ENCODE measurements around the gene TNNI3K. TPM values are rescaled to one million over a fixed set of nuclear protein-coding genes. Genes with fewer than 3 reads are reported as not detected.

TNNI3K gene
- total RNA-seq, 1 experiment from 2014 or later = not detected

DNA sequence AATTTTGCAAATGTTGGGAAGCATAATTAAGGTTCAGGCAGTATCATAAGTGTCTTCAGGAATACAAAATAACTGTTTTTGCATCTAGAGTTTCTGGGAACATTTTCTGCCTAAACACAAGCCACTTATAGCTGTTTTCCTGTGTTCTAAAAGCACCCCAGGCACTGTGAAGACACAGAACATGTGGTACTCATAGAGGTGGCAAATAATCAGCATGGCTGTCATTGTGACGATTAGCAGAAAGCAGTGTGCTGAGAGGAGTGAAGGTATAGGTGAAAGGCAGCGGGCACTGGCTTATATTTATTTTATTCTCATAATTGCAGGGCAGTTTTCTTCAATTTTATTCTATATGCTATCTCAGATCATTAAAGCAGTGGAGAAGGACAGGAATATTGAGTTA is 157.7 kb downstream of the TNNI3K start:
- H3K9me3 Mint-ChIP-seq = peaks cover 0 to 2% of the 10 kb centered on the region in 2 experiments; a peak in 1 of 5 replicates
- no peak for TF ChIP-seq CTCF (conservative IDR thresholded peaks at IDR 0.05)
- no peaks in the 10 kb centered on the region for H3K79me1 ChIP-seq (ENCODE audit: insufficient read depth, low read depth, low read length, poor library complexity, severe bottlenecking)
- no peak overlapping the region for H2BK20ac ChIP-seq (ENCODE audit: low read depth, low read length, poor library complexity, severe bottlenecking)
- H3K79me2 ChIP-seq (ENCODE audit: insufficient read depth, low read length) = no peaks in the 10 kb centered on the region
- no peak overlapping the region for H2BK12ac ChIP-seq (ENCODE audit: insufficient read length, low read depth, low read length)
- peaks cover 13 to 28% of the 10 kb centered on the region in 2 experiments for H3K4me1 Mint-ChIP-seq
- H4K20me1 ChIP-seq (ENCODE audit: control insufficient read depth, insufficient read depth, insufficient read length) = no peaks in the 10 kb centered on the region
- H3K56ac ChIP-seq (ENCODE audit: insufficient read length, low read depth, low read length) = no peak overlapping the region
- H2BK15ac ChIP-seq (ENCODE audit: low read depth, low read length) = no peak overlapping the region
- no peak overlapping the region for H3K9ac ChIP-seq (ENCODE audit: extremely low read depth, insufficient read length, low read length)
- H2AFZ ChIP-seq (ENCODE audit: low read length) = no peak overlapping the region
- H2AK5ac ChIP-seq (ENCODE audit: insufficient read length, low read length) = no peak overlapping the region
- no peak for DNase-seq
- H3K27me3 ChIP-seq (ENCODE audit: insufficient read depth, low read length) = no peaks in the 10 kb centered on the region
- no peaks in the 10 kb centered on the region; the same call in 1 of the 2 replicates for H3K4me1 ChIP-seq (ENCODE audit: insufficient read depth, low read length)
- no peak overlapping the region for H3K27ac Mint-ChIP-seq
- H3K18ac ChIP-seq (ENCODE audit: insufficient read length, low read depth, low read length) = no peak overlapping the region
- no peak overlapping the region for H3K14ac ChIP-seq (ENCODE audit: insufficient read depth, low read length)
- no peaks in the 10 kb centered on the region for H3K27me3 Mint-ChIP-seq (ENCODE audit: low read depth)
- no peak overlapping the region for H4K91ac ChIP-seq (ENCODE audit: insufficient read length, low read depth, low read length)
- H2BK5ac ChIP-seq (ENCODE audit: insufficient read length, low read length) = no peak overlapping the region
- H3K23ac ChIP-seq (ENCODE audit: insufficient read length, low read depth, low read length) = no peak overlapping the region
- no CpG with 5 or more reads among the region's 2 CpGs for WGBS (ENCODE audit: extremely low coverage, insufficient read length, low lambda C conversion rate)
- H3K4ac ChIP-seq (ENCODE audit: low read depth, low read length) = no peak overlapping the region
- no peak overlapping the region for H4K5ac ChIP-seq (ENCODE audit: insufficient read length, low read depth, low read length)
- H4K8ac ChIP-seq (replicated peaks; ENCODE audit: insufficient read length, low read depth, low read length) = no peak overlapping the region
- no peak overlapping the region for H2BK120ac ChIP-seq (ENCODE audit: low read depth, low read length, poor library complexity, severe bottlenecking)
- no peaks in the 10 kb centered on the region for H3K9me3 ChIP-seq (ENCODE audit: control insufficient read depth, low read depth, low read length)
- no peak overlapping the region for H3K4me3 Mint-ChIP-seq
- no peaks in the 10 kb centered on the region for H3K36me3 Mint-ChIP-seq (ENCODE audit: insufficient read depth in 1 of 3, low read depth in 3 of 3)
- H3K4me2 ChIP-seq (ENCODE audit: insufficient read depth, insufficient read length, low read length) = no peak overlapping the region
- H3T11ph ChIP-seq (ENCODE audit: low read length) = no peak overlapping the region
- no peaks in the 10 kb centered on the region for H3K23me2 ChIP-seq (ENCODE audit: insufficient read length, low read depth, low read length, poor library complexity, severe bottlenecking)
- no peak overlapping the region for H3K27ac ChIP-seq (ENCODE audit: insufficient read length, low read depth, low read length)
